ENCODE measurements around the gene FOXP3.
"Not testable (repeated sequence)": the region's sequence is repeated elsewhere in the genome, so short reads cannot be mapped to it uniquely, and the experiment has no call there.

The FOXP3 gene

GRCh38 chrX:49264460-49264859, at the start of gene FOXP3:
Gene FOXP3 (minus strand): TSS chrX:49264710. CDS start chrX:49258505, 6,205 bp downstream.
- no peak for DNase-seq

- no peak for DNase-seq
These were observed 47.7 kb upstream of the FOXP3 start for GRCh38 chrX:49312176-49312575.

- no peak for DNase-seq
These were observed 45.9 kb upstream of the FOXP3 start for GRCh38 chrX:49310371-49310770.

GRCh38 chrX:49309401-49309981, 45.0 kb upstream of the FOXP3 start:
- no peak for DNase-seq

- DNase-seq, result no peak
These were observed 44.2 kb upstream of the FOXP3 start for GRCh38 chrX:49308604-49309269.

GRCh38 chrX:49307775-49308174, 43.3 kb upstream of the FOXP3 start:
- DNase-seq, result not testable (repeated sequence)

- no peak for DNase-seq
These were observed 38.8 kb upstream of the FOXP3 start, which contains the start of gene GAGE10 for GRCh38 chrX:49303346-49303745. Gene GAGE10 (plus strand): TSS chrX:49303646. CDS start chrX:49304860, 1,214 bp downstream.

- DNase-seq, result no peak
These were observed 36.2 kb upstream of the FOXP3 start for GRCh38 chrX:49300703-49301102.

GRCh38 chrX:49299293-49299692, 34.8 kb upstream of the FOXP3 start:
- not testable (repeated sequence) for DNase-seq

- no peak for DNase-seq
These were observed 28.2 kb upstream of the FOXP3 start for GRCh38 chrX:49292400-49293362.

GRCh38 chrX:49291615-49292337, 27.3 kb upstream of the FOXP3 start:
- no peak for DNase-seq

- no peak for DNase-seq
These were observed 25.7 kb upstream of the FOXP3 start for GRCh38 chrX:49290215-49290614.

GRCh38 chrX:49287665-49288064, 23.2 kb upstream of the FOXP3 start:
- no peak for DNase-seq

- no peak for DNase-seq
These were observed 22.1 kb upstream of the FOXP3 start for GRCh38 chrX:49286581-49286980.

GRCh38 chrX:49286136-49286535, 21.6 kb upstream of the FOXP3 start:
- no peak for DNase-seq

GRCh38 chrX:49284212-49284611, 19.7 kb upstream of the FOXP3 start:
- no peak for DNase-seq

- peak; percentile 13 for DNase-seq
These were observed 18.1 kb upstream of the FOXP3 start for GRCh38 chrX:49282647-49283011.

GRCh38 chrX:49278081-49278480, 13.6 kb upstream of the FOXP3 start:
- no peak for DNase-seq

GRCh38 chrX:49277535-49277830, 13.0 kb upstream of the FOXP3 start:
- no peak for DNase-seq

- DNase-seq, result no peak
These were observed 12.4 kb upstream of the FOXP3 start for GRCh38 chrX:49276671-49277534.

- no peak for DNase-seq
These were observed 11.7 kb upstream of the FOXP3 start for GRCh38 chrX:49276207-49276606.

GRCh38 chrX:49273181-49273727, 8.7 kb upstream of the FOXP3 start:
- DNase-seq, result no peak
